ENCODE data around the gene ZNF677. TPM values are rescaled to one million over a fixed set of nuclear protein-coding genes. Genes with fewer than 3 reads are reported as not detected.

The ZNF677 gene
- 10.4 and 23.4 TPM in 2 replicates for total RNA-seq

DNA sequence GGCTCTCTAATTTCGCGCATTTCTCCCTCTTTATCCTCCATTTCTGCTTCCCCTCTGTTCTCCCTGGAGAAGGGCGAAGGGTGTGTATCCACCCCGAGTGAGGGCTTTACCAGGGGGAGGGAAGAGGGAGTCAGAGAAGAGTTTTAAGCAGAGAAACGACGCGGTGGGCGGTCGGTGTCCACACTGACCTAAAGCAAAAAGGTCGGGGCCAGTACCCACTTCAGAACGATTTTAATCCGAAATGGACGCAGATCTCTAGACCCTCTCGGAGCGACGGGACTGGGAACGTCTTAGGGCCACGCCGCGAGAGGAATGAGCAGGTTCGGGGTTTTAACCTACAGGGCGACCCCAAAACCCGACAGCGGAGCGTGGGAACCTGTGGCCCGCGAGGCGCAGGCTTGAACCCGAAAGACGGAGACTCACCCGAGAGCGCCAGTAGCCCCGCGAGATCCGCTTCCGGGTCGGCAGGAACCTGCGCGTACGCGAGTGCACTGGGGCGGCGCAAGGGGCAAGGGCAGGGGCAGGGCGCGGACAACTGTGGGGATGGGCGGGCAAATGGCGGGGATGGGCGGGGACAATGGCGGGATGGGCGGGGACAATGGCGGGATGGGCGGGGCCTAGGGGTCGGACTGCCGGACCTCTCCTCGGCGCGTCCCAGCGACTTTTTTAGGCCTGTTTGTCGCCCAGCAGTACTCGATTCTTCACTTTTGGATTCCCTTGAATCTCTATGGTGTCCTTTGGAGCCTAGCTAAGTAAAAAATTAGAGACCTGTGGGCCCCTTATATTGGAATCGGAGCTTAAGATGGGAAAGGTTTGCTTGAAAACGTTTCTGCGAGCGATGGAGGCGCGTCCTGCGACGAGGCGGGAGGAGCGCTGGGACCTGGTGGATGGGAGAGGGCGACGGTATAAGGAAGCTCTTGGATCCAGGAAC, at the start of gene ZNF677:
Gene ZNF677 (minus strand): TSS at position 463 of the 931 bp plus-strand sequence. CDS start 3,323 bp downstream, outside the sequence.

DNA sequence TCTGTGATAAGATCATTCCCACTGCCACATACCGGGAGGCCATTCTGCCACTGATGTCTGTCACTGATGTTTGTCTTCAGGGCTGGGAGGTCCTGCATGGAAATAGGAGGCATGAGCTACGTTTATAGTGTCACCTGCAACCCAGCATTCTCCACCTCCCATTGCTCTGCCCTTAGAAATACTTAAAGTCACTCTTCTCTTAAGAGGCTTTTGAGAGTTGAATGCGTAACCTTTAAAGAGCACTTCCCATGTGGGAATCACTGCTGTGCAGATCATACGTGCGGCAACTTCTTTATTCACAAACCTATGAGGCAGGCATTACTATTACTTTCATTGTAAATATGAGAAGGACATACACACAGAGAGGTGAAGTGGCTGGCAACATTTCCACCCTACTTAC, 12.9 kb upstream of the ZNF677 start, which contains the start of gene VN1R4:
Gene VN1R4 (minus strand): TSS at position 101 of the 400 bp plus-strand sequence. CDS start 58 bp downstream, at position 43.

DNA sequence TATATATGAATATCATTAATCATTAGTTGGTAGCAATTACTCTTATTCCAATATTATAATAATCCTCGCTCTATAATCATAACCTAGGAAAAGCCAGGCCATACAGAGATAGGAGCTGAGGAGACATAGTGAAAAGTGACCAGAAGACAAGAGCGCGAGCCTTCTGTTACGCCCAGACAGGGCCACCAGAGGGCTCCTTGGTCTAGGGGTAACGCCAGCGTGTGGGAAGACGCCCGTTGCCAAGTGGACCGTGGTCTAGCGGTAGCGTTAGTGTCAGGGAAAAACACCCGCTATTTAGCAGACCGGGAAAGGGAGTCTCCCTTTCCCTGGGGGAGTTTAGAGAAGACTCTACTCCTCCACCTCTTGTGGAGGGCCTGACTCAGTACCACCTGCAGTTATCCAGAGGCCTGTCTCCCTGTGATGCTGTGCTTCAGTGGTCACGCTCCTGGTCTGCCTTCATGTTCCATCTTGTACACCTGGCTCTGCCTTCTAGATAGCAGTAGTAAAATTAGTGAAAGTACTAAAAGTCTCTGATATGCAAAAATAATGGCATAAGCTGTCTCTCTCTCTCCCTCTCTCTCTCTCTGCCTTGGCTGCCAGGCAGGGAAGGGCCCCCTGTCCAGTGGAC, 3.2 kb upstream of the ZNF677 start, which contains the start of gene VN1R2:
Gene VN1R2 (plus strand): TSS at position 578 of the 628 bp plus-strand sequence. CDS start 84 bp downstream, outside the sequence.

DNA sequence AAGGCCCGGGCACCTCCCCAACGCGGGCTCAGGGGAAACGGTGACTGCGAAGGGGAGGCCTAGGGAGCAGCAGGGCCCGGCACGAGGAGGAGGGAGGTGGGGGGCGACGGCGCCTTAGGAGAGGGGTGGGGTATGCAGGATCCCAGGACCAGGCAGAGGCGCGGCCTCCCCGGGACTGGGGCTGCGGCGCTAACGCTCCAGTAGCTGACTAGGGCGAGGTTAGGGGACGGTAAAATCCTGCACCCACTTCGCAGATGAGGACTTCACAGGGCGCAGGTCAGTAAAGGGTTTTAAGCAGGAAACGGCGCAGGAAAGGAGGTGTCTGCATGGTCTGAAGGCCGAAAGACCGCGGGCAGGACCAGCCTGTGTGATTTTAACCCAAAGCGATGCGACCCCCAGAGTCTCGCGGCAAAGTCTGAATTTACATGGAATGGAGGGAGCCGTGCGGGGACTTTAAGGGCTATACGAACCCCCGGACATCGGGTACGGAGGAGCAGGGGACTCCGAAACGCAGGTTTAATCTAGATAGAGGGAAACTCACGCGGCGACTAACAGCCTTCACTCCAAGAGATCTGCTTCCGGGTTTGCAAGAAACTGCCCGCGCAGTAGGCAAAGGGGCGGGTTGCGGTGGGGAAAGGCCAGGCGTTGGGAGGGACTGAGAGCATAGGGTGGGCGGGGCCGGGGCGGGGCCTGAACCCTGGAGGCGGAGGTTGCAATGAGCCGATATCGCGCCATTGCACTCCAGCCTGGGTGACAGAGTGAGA, 61.7 kb downstream of the ZNF677 start, which contains the start of gene ZNF665:
Gene ZNF665 (minus strand): TSS at position 588 of the 764 bp plus-strand sequence. CDS start 10,460 bp downstream, outside the sequence.

Other genes with a start within 250 kb of the ZNF677 start
- gene ERVV-1, start 241.0 kb downstream of the ZNF677 start, total RNA-seq, result not detected in 2 replicates
- gene ERVV-2, start 210.1 kb downstream of the ZNF677 start, total RNA-seq, result not detected in 2 replicates
- 11.7 and 28.2 TPM in 2 replicates for gene ZNF160, start 151.5 kb downstream of the ZNF677 start, total RNA-seq
- gene ZNF415, start 122.0 kb downstream of the ZNF677 start, total RNA-seq, result 2.3 and 2.9 TPM in 2 replicates
- gene ZNF347, start 95.8 kb downstream of the ZNF677 start, total RNA-seq, result 5.7 and 8.3 TPM in 2 replicates
- 1.6 and 2.3 TPM in 2 replicates for gene ZNF665, start 61.5 kb downstream of the ZNF677 start, total RNA-seq
- under 0.01 TPM in 1 of 2 replicates, not detected in the other for gene VN1R2, start 3.4 kb upstream of the ZNF677 start, total RNA-seq
- gene VN1R4, start 12.8 kb upstream of the ZNF677 start, total RNA-seq, result not detected in 2 replicates
- gene ZNF845, start 78.9 kb upstream of the ZNF677 start, total RNA-seq, result 6.0 and 10.5 TPM in 2 replicates
- 5.0 and 8.6 TPM in 2 replicates for gene ZNF525, start 110.8 kb upstream of the ZNF677 start, total RNA-seq
- gene ZNF765, start 140.3 kb upstream of the ZNF677 start, total RNA-seq, result 10.0 and 18.0 TPM in 2 replicates
- gene ZNF761, start 177.1 kb upstream of the ZNF677 start, total RNA-seq, result 6.2 and 11.4 TPM in 2 replicates
- 3.1 and 4.6 TPM in 2 replicates for gene ZNF813, start 212.9 kb upstream of the ZNF677 start, total RNA-seq

Data from bladder microvascular endothelial cell (primary cell).